Raji (cell line): ENCODE measurements around the gene G6PC2.
A peak's percentile ranks its signal among the peaks of the same experiment; 100 is the strongest.

ENCODE experiments used
- POLR2A ChIP-seq: IDR thresholded peaks from 2 replicates; pipeline ENCODE4 v1.6.1; 2011; ENCODE audit warnings: low read depth, low read length, control low read depth; ENCODE audit not compliant: insufficient read depth

The G6PC2 gene

GRCh38 chr2:168901003-168901402, at the start of gene G6PC2:
Gene G6PC2 (plus strand): TSS chr2:168901291. CDS start chr2:168901332, 41 bp downstream.
- no peak for TF ChIP-seq POLR2A

GRCh38 chr2:168851674-168852320, 49.3 kb upstream of the G6PC2 start:
- no peak for TF ChIP-seq POLR2A

- TF ChIP-seq POLR2A: no peak
These were observed 48.6 kb upstream of the G6PC2 start for GRCh38 chr2:168852481-168852880.

- no peak for TF ChIP-seq POLR2A
These were observed 47.6 kb upstream of the G6PC2 start for GRCh38 chr2:168853471-168853870.

GRCh38 chr2:168854651-168855050, 46.4 kb upstream of the G6PC2 start:
- TF ChIP-seq POLR2A: no peak

GRCh38 chr2:168855601-168856000, 45.5 kb upstream of the G6PC2 start:
- TF ChIP-seq POLR2A: no peak

GRCh38 chr2:168858146-168858545, 42.9 kb upstream of the G6PC2 start:
- no peak for TF ChIP-seq POLR2A

- no peak for TF ChIP-seq POLR2A
These were observed 26.6 kb upstream of the G6PC2 start for GRCh38 chr2:168874368-168875054.

GRCh38 chr2:168884975-168885374, 16.1 kb upstream of the G6PC2 start:
- TF ChIP-seq POLR2A: no peak

- no peak for TF ChIP-seq POLR2A
These were observed 11.5 kb upstream of the G6PC2 start for GRCh38 chr2:168889635-168890005.

GRCh38 chr2:168890006-168890782, 10.9 kb upstream of the G6PC2 start, which contains the start of gene SPC25:
Gene SPC25 (minus strand): TSS chr2:168890430. CDS start chr2:168889519, 911 bp downstream.
- TF ChIP-seq POLR2A: peak; percentile 74

- TF ChIP-seq POLR2A: no peak
These were observed 8.8 kb upstream of the G6PC2 start for GRCh38 chr2:168892327-168892726.

GRCh38 chr2:168894101-168894500, 7.0 kb upstream of the G6PC2 start:
- TF ChIP-seq POLR2A: no peak

GRCh38 chr2:168894720-168895119, 6.4 kb upstream of the G6PC2 start:
- no peak for TF ChIP-seq POLR2A

- TF ChIP-seq POLR2A: no peak
These were observed 5.3 kb upstream of the G6PC2 start for GRCh38 chr2:168895771-168896170.

- TF ChIP-seq POLR2A: no peak
These were observed 4.3 kb upstream of the G6PC2 start for GRCh38 chr2:168896783-168897182.
